ENCODE data around the gene SCGB1D2.
"Not testable (repeated sequence)": the region's sequence is repeated elsewhere in the genome, so short reads cannot be mapped to it uniquely, and the experiment has no call there.

SCGB1D2 gene, protein sequence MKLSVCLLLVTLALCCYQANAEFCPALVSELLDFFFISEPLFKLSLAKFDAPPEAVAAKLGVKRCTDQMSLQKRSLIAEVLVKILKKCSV

DNA sequence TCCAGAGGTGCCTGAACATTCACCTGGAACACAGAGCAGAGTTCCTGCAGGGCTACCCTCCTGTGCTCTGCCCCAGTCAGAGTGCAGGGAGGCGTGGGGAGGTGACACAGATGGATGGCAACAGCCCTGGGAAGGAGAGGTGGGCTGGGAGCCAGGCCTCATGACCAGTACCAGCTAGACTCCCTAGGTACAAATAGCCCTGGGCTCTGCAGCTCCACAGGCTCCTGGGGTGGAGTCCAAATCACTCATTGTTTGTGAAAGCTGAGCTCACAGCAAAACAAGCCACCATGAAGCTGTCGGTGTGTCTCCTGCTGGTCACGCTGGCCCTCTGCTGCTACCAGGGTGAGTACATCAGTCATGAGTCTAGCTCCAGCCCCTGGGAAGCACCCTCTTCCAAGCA lies at the start of gene SCGB1D2:
Gene SCGB1D2, plus strand, starts transcription at position 219 of the 400 bp plus-strand sequence. Its CDS starts 69 bp downstream, at position 288.
- Histone ChIP-seq H3K9me3 (ENCODE audit: control insufficient read depth, insufficient read depth, low read depth, low read length) (no peaks in the 10 kb centered on the region), H3K4me3 (ENCODE audit: low read depth, low read length) (no peak within 1 kb of the TSS), H3K4me1 (ENCODE audit: control insufficient read depth, insufficient read depth, low read length) (peaks cover 13% of the 10 kb centered on the region), H3K36me3 (ENCODE audit: control insufficient read depth, insufficient read depth, low read length) (no peaks in the 10 kb centered on the region), H3K27ac (ENCODE audit: low read depth, low read length) (no peak within 1 kb of the TSS), H3K9ac (ENCODE audit: low read length) (no peak within 1 kb of the TSS), H3K27me3 (ENCODE audit: control insufficient read depth, insufficient read depth, low read length) (peaks cover 19% of the 10 kb centered on the region; the same call in 1 of the 2 replicates)

DNA sequence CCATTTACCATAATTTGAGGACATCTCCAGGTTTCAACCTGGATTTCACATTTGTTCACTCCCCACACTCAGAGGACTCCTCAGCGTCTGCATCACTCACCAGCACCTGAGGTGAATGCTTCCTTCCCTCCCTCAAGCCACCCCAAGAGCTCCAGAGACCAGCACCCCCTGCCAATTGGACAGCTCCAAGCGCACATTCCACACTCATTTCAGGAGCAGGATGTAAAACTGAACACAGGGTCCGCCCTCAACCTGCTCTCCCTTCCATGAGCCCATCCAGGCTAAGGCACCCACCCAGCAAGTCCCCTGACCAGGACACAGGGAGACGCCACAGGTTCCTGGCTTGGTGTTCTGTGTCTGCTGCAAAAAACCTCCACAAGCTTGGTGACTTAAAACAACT lies 48.1 kb upstream of the SCGB1D2 start:
- Histone ChIP-seq H3K9ac (ENCODE audit: low read length) (no peak overlapping the region), H3K9me3 (ENCODE audit: control insufficient read depth, insufficient read depth, low read depth, low read length) (no peaks in the 10 kb centered on the region), H3K4me1 (ENCODE audit: control insufficient read depth, insufficient read depth, low read length) (peaks cover 7% of the 10 kb centered on the region; the same call in 1 of the 2 replicates), H3K36me3 (ENCODE audit: control insufficient read depth, insufficient read depth, low read length) (no peaks in the 10 kb centered on the region), H3K27me3 (ENCODE audit: control insufficient read depth, insufficient read depth, low read length) (peaks cover 12% of the 10 kb centered on the region; the same call in 1 of the 2 replicates), H3K27ac (ENCODE audit: low read depth, low read length) (no peak overlapping the region), H3K4me3 (ENCODE audit: low read depth, low read length) (no peak overlapping the region)

DNA sequence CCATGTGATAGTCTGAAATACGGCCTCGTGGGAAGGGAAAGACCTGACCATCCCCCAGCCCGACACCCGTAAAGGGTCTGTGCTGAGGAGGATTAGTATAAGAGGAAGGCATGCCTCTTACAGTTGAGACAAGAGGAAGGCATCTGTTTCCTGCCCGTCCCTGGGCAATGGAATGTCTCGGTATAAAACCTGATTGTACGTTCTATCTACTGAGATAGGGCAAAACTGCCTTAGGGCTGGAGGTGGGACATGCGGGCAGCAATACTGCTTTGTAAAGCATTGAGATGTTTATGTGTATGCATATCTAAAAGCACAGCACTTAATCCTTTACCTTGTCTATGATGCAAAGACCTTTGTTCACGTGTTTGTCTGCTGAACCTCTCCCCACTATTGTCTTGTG lies 47.0 kb upstream of the SCGB1D2 start:
- H3K4me3 ChIP-seq (ENCODE audit: low read depth, low read length); H3K4me1 ChIP-seq (ENCODE audit: control insufficient read depth, insufficient read depth, low read length); H3K27ac ChIP-seq (ENCODE audit: low read depth, low read length); H3K36me3 ChIP-seq (ENCODE audit: control insufficient read depth, insufficient read depth, low read length); H3K9me3 ChIP-seq (ENCODE audit: control insufficient read depth, insufficient read depth, low read depth, low read length); H3K27me3 ChIP-seq (ENCODE audit: control insufficient read depth, insufficient read depth, low read length); H3K9ac ChIP-seq (ENCODE audit: low read length): not testable (repeated sequence)

DNA sequence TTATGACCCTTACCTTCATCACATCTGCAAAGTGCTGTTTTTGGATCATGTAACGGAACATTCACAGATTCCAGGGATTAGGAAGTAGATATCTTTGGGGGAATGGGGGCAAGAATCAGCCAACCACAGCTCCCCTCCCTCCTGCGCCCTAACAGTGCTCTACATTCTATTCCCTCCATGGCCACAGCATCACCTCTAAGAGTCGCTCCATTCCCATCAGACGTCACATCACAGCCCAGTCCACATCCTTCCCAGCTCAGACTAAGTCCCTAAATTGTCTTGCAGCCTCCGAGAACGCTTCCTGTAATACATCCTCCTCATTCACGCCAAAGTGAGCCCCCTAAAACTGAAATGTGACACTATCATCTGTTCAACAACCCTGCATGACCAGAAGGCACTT lies 46.1 kb upstream of the SCGB1D2 start:
- Histone ChIP-seq H3K4me1 (ENCODE audit: control insufficient read depth, insufficient read depth, low read length) (peaks cover 7% of the 10 kb centered on the region; the same call in 1 of the 2 replicates), H3K4me3 (ENCODE audit: low read depth, low read length) (no peak overlapping the region), H3K9me3 (ENCODE audit: control insufficient read depth, insufficient read depth, low read depth, low read length) (no peaks in the 10 kb centered on the region), H3K36me3 (ENCODE audit: control insufficient read depth, insufficient read depth, low read length) (no peaks in the 10 kb centered on the region), H3K9ac (ENCODE audit: low read length) (no peak overlapping the region), H3K27ac (ENCODE audit: low read depth, low read length) (no peak overlapping the region), H3K27me3 (ENCODE audit: control insufficient read depth, insufficient read depth, low read length) (peaks cover 5% of the 10 kb centered on the region; the same call in 1 of the 2 replicates)

DNA sequence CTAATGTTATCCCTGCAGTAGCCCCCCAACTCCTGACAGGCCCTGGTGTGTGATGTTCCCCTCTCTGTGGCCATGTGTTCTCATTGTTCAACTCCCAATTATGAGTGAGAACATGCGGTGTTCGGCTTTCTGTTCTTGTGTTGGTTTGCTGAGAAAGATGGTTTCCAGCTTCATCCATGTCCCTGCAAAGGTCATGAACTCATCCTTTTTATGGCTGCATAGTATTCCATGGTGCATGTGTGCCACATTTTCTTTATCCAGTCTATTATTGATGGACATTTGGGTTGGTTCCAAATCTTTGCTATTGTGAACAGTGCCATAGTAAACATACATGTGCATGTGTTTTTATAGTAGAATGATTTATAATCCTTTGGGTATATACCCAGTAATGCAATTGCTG lies 44.6 kb upstream of the SCGB1D2 start:
- not testable (repeated sequence) for H3K4me1 ChIP-seq (ENCODE audit: control insufficient read depth, insufficient read depth, low read length); H3K9me3 ChIP-seq (ENCODE audit: control insufficient read depth, insufficient read depth, low read depth, low read length); H3K27ac ChIP-seq (ENCODE audit: low read depth, low read length); H3K4me3 ChIP-seq (ENCODE audit: low read depth, low read length); H3K9ac ChIP-seq (ENCODE audit: low read length); H3K36me3 ChIP-seq (ENCODE audit: control insufficient read depth, insufficient read depth, low read length); H3K27me3 ChIP-seq (ENCODE audit: control insufficient read depth, insufficient read depth, low read length)

DNA sequence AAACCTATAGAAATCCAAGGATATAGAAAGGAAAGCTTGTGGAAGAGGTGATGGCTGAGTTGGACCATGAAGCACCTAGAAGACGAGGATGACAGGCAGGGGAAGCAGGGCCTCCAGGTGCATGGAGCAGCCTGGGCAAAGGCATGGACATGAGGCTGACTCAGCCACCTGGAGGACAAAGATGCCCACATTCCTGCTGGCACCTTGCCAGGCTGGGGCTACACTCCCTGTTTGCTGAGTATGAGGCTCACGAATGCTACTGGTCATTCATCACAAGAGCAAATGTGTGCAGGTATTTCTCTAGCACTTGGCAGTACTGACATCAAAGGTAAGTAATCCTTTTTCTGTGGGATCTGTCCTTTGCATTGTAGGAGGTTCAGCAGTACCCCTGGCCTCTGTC lies 40.7 kb upstream of the SCGB1D2 start:
- Histone ChIP-seq H3K4me3 (ENCODE audit: low read depth, low read length) (no peak overlapping the region), H3K36me3 (ENCODE audit: control insufficient read depth, insufficient read depth, low read length) (no peaks in the 10 kb centered on the region), H3K9me3 (ENCODE audit: control insufficient read depth, insufficient read depth, low read depth, low read length) (no peaks in the 10 kb centered on the region), H3K4me1 (ENCODE audit: control insufficient read depth, insufficient read depth, low read length) (no peaks in the 10 kb centered on the region), H3K9ac (ENCODE audit: low read length) (no peak overlapping the region), H3K27ac (ENCODE audit: low read depth, low read length) (no peak overlapping the region), H3K27me3 (ENCODE audit: control insufficient read depth, insufficient read depth, low read length) (no peaks in the 10 kb centered on the region)

DNA sequence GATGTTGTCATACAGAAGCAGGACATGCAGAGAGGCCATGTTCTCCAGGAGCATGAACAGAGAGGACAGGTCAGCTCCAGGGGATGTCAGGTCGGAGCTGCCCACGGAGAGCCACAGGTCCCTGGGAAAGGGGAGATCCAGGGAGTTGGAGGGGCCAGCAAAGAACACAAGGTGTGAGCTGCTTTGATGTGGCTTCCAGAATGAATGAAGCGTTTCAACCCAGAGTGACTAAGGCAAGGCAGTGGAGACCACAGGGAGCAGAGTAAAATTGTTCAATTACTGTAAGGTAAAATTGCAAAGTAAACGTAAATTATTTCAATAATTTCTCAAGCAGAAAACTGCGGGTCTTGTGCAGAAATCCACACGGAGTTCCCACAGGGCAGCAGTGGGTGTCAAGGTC lies 39.1 kb upstream of the SCGB1D2 start:
- no peak overlapping the region for H3K27ac ChIP-seq (ENCODE audit: low read depth, low read length)
- H3K9ac ChIP-seq (ENCODE audit: low read length) = no peak overlapping the region
- no peaks in the 10 kb centered on the region for H3K36me3 ChIP-seq (ENCODE audit: control insufficient read depth, insufficient read depth, low read length)
- no peaks in the 10 kb centered on the region for H3K4me1 ChIP-seq (ENCODE audit: control insufficient read depth, insufficient read depth, low read length)
- H3K4me3 ChIP-seq (ENCODE audit: low read depth, low read length) = no peak overlapping the region
- no peaks in the 10 kb centered on the region for H3K9me3 ChIP-seq (ENCODE audit: control insufficient read depth, insufficient read depth, low read depth, low read length)
- no peaks in the 10 kb centered on the region for H3K27me3 ChIP-seq (ENCODE audit: control insufficient read depth, insufficient read depth, low read length)

DNA sequence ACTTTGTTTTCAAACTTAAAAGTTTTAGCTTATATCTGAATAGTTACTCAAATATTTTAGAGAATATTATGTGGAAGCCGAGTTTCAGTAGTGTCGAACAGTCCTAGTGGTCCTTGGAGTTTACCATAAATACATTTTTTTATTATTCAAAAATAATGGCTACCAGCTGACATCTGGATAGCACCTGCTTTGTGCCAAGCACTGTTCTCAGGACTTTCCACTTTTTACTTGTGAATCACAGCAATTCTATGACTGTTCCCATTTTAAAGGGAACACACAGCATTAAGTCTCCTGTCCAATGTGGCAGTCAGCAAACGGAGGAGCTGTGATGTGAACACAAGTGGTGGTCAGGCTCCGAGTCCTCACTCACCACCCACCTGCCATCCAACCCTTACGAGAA lies 37.6 kb upstream of the SCGB1D2 start:
- Histone ChIP-seq H3K4me3 (ENCODE audit: low read depth, low read length) (no peak overlapping the region), H3K9ac (ENCODE audit: low read length) (no peak overlapping the region), H3K27me3 (ENCODE audit: control insufficient read depth, insufficient read depth, low read length) (no peaks in the 10 kb centered on the region), H3K36me3 (ENCODE audit: control insufficient read depth, insufficient read depth, low read length) (no peaks in the 10 kb centered on the region), H3K27ac (ENCODE audit: low read depth, low read length) (no peak overlapping the region), H3K9me3 (ENCODE audit: control insufficient read depth, insufficient read depth, low read depth, low read length) (no peaks in the 10 kb centered on the region), H3K4me1 (ENCODE audit: control insufficient read depth, insufficient read depth, low read length) (no peaks in the 10 kb centered on the region)

DNA sequence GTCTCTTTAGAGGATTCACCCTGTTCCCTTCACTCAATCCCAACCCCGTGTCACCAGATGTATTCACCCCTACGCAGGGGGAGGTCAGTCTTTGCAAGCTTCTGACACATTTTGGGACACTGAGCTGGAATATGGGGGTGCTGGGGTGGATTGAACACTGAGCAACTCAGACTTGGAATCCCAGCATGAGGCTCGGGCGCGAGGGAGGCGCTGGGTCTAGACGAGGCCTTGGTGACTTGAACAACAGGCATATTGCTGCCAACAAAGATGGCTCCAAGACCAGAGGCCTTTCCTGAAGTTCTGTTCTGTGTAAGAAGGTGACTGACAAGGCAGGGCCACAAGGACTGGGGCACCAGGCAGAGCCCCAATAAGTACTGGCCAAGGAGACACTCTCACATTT lies 36.6 kb upstream of the SCGB1D2 start:
- Histone ChIP-seq H3K4me1 (ENCODE audit: control insufficient read depth, insufficient read depth, low read length) (no peaks in the 10 kb centered on the region), H3K9ac (ENCODE audit: low read length) (no peak overlapping the region), H3K27me3 (ENCODE audit: control insufficient read depth, insufficient read depth, low read length) (no peaks in the 10 kb centered on the region), H3K27ac (ENCODE audit: low read depth, low read length) (no peak overlapping the region), H3K4me3 (ENCODE audit: low read depth, low read length) (no peak overlapping the region), H3K9me3 (ENCODE audit: control insufficient read depth, insufficient read depth, low read depth, low read length) (no peaks in the 10 kb centered on the region), H3K36me3 (ENCODE audit: control insufficient read depth, insufficient read depth, low read length) (no peaks in the 10 kb centered on the region)

DNA sequence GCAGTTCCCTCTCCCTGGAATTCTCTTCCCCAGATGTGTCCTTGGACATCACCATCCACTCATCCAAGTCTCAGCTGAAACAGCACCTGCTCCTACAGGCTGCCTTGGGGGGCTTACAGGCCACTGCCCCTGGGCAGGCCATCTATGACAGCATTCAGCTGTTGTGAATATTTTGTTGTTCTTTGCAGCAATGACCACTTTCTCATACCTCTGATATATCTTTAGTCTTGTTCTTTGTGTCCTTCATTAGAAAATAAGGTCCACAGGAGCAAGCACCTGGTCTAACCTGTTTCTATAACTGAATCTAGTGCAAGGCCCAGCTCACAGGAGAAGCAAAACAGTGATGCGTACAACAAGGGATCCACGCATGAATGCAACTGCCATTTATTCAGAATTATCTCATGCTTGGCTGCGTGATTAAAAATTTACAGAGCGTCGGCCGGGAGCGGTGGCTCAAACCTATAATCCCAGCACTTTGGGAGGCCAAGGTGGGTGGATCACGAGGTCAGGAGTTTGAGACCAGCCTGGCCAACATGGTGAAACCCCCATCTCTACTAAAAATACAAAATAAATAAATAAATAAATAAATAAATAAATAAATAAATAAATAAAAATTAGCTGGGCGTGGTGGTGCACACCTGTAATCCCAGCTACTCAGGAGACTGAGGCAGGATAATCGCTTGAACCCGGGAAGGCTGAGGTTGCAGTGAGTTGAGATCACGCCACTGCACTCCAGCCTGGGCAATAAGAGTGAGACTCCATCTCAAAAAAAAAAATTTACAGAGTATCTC lies 35.6 kb upstream of the SCGB1D2 start:
- H3K27me3 ChIP-seq (ENCODE audit: control insufficient read depth, insufficient read depth, low read length); H3K4me3 ChIP-seq (ENCODE audit: low read depth, low read length); H3K36me3 ChIP-seq (ENCODE audit: control insufficient read depth, insufficient read depth, low read length); H3K9ac ChIP-seq (ENCODE audit: low read length); H3K9me3 ChIP-seq (ENCODE audit: control insufficient read depth, insufficient read depth, low read depth, low read length); H3K4me1 ChIP-seq (ENCODE audit: control insufficient read depth, insufficient read depth, low read length); H3K27ac ChIP-seq (ENCODE audit: low read depth, low read length): not testable (repeated sequence)

DNA sequence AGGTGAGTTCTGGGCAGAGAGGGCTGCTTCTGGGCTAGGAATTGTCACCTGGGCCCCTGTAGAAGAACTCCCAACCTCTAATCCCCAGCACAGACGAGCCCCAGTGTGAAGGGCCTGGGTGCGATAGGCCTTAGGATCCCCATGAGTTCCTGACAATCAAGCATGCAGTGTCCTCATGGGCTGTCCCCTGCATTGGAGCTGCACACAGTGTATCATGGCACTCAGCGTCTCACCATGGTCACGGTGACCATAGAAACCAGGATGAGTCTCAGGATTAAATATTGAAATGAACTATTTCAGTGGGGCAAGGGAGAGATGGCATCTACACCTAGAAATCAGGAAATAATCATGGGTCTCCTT lies 33.3 kb upstream of the SCGB1D2 start:
- no peaks in the 10 kb centered on the region for H3K9me3 ChIP-seq (ENCODE audit: control insufficient read depth, insufficient read depth, low read depth, low read length)
- no peak overlapping the region for H3K4me3 ChIP-seq (ENCODE audit: low read depth, low read length)
- H3K4me1 ChIP-seq (ENCODE audit: control insufficient read depth, insufficient read depth, low read length) = no peaks in the 10 kb centered on the region
- H3K27ac ChIP-seq (ENCODE audit: low read depth, low read length) = no peak overlapping the region
- H3K9ac ChIP-seq (ENCODE audit: low read length) = no peak overlapping the region
- no peaks in the 10 kb centered on the region for H3K36me3 ChIP-seq (ENCODE audit: control insufficient read depth, insufficient read depth, low read length)
- H3K27me3 ChIP-seq (ENCODE audit: control insufficient read depth, insufficient read depth, low read length) = no peaks in the 10 kb centered on the region

All from HUES6 (cell line).